K562 (cell line): ENCODE results near the gene ENOSF1. TPM values are rescaled to one million over a fixed set of nuclear protein-coding genes. Genes with fewer than 3 reads are reported as not detected.

Experiments used
- ATAC-seq: fragments of 200-7000 bp; cut with Tn5 transposase; 3 replicates; pipeline ENCODE4 v1.9.1; 2020; ENCODE audit warnings: moderate library complexity
- BruUV-seq: library from RNA; stranded (reverse); fragments of 400-500 nt; replicated peaks from 2 replicates; lab custom pipeline; 2021; lab: Mats Ljungman, UMichigan
- CTCF ChIA-PET: fragments of 300-600 bp; formaldehyde crosslinking; extraction: SDS; loops from one replicate; lab custom pipeline; 2021; ENCODE audit warnings: low intra/inter-chr PET ratio; lab: Yijun Ruan, JAX
- POLR2A ChIA-PET: fragments of 300-600, 350-650 bp; sonication (Branson Sonifier 250); formaldehyde crosslinking; extraction: SDS; loops from one replicate; lab custom pipeline; 2021; ENCODE audit warnings: antibody characterized with exemption, inconsistent platforms; lab: Yijun Ruan, JAX
- DNase-seq, 4 experiments: peaks; one replicate each; pipeline versions ENCODE4 v3.0.0 to v3.0.0-alpha.2; 2011 to 2018; ENCODE audit warnings: low spot score in 3 of 4, mixed read lengths in 3 of 4; ENCODE audit errors: extremely low read depth in 1 of 4
- FAIRE-seq: peaks from 2 replicates; lab custom pipeline; 2011; peaks lifted over from hg19 to GRCh38; lab: Jason Lieb, UNC
- H2AFZ ChIP-seq: 2 replicates; pipeline ENCODE4 v1.6.0; 2011; ENCODE audit warnings: low read depth, low read length, control low read depth, inconsistent platforms
- H3K27ac ChIP-seq: fragments of 200-600 bp; 3 replicates; pipeline ENCODE4 v1.8.0; 2011; ENCODE audit warnings: low read depth, mild to moderate bottlenecking, control low read depth, inconsistent platforms, low read length, moderate library complexity, mixed read lengths; ENCODE audit errors: extremely low read depth
- H3K27me3 ChIP-seq, 2 experiments: fragments of 300-600 bp in 1 of 2; 2 replicates in 1 of 2; 3 replicates in 1 of 2; pipeline versions ENCODE4 v1.6.0 to v1.8.0; 2011; ENCODE audit warnings: inconsistent platforms in 2 of 2, low read length in 2 of 2, mild to moderate bottlenecking in 1 of 2, mixed read lengths in 1 of 2, moderate library complexity in 1 of 2; ENCODE audit not compliant: control insufficient read depth in 2 of 2, insufficient read depth in 2 of 2
- H3K36me3 ChIP-seq: fragments of 300-600 bp; 3 replicates; pipeline ENCODE4 v1.8.0; 2011; ENCODE audit warnings: mild to moderate bottlenecking, low read length, inconsistent platforms; ENCODE audit not compliant: control insufficient read depth, insufficient read depth
- H3K4me1 ChIP-seq, 2 experiments: fragments of 200-600 bp in 1 of 2; replicated peaks in 1 of 2; 2 replicates in 1 of 2; 3 replicates in 1 of 2; pipeline versions ENCODE4 v1.5.1 to v1.8.0; 2011; ENCODE audit warnings: inconsistent platforms in 2 of 2, low read length in 2 of 2, mild to moderate bottlenecking in 1 of 2, mixed read lengths in 1 of 2, moderate library complexity in 1 of 2; ENCODE audit not compliant: control insufficient read depth in 2 of 2, insufficient read depth in 2 of 2
- H3K4me2 ChIP-seq: 2 replicates; pipeline ENCODE4 v1.6.1; 2011; ENCODE audit warnings: low read length, control low read depth, inconsistent platforms, mixed read lengths; ENCODE audit not compliant: insufficient read depth
- H3K4me3 ChIP-seq: fragments of 200-600 bp; sonication (generic), shearing (Covaris generic); 2 replicates; pipeline ENCODE4 v1.5.1; 2016; ENCODE audit warnings: control low read depth, inconsistent platforms
- H3K79me2 ChIP-seq: fragments of 200-600 bp; 3 replicates; pipeline ENCODE4 v1.8.0; 2011; ENCODE audit warnings: low read length, inconsistent platforms; ENCODE audit not compliant: control insufficient read depth, insufficient read depth
- H3K9ac ChIP-seq, 2 experiments: 2 replicates each; pipeline versions ENCODE4 v1.6.0 to v1.6.1; 2011; ENCODE audit warnings: low read depth in 2 of 2, low read length in 2 of 2, control low read depth in 1 of 2, inconsistent platforms in 1 of 2, mild to moderate bottlenecking in 1 of 2, mixed read lengths in 1 of 2; ENCODE audit not compliant: insufficient read depth in 1 of 2
- H3K9me1 ChIP-seq: one replicate; pipeline ENCODE4 v1.6.0; 2011; ENCODE audit warnings: inconsistent platforms, mild to moderate bottlenecking, low read length, moderate library complexity; ENCODE audit not compliant: control insufficient read depth, insufficient read depth
- H3K9me3 ChIP-seq: replicated peaks from 2 replicates; pipeline ENCODE4 v1.5.1; 2011; ENCODE audit warnings: low read depth, low read length, inconsistent platforms; ENCODE audit not compliant: control insufficient read depth, insufficient read depth
- H4K20me1 ChIP-seq: replicated peaks from 2 replicates; pipeline ENCODE4 v1.6.1; 2011; ENCODE audit warnings: low read length, inconsistent platforms, mixed read lengths; ENCODE audit not compliant: control insufficient read depth, insufficient read depth
- DDX20 ChIP-seq: fragments of 450-650 bp; IDR thresholded peaks from 2 replicates; pipeline ENCODE4 v1.6.1; 2016; ENCODE audit warnings: missing genetic modification characterization, low read depth, mild to moderate bottlenecking, missing compliant biosample characterization, moderate library complexity
- FOXA3 ChIP-seq, 2 experiments: fragments of 450-650 bp in 1 of 2; sonication (generic) in 1 of 2; formaldehyde crosslinking; IDR thresholded peaks in 1 of 2; conservative IDR thresholded peaks in 1 of 2; 2 replicates each; pipeline versions ENCODE4 v1.4.0 to v1.8.0; 2020 to 2022; ENCODE audit warnings: mild to moderate bottlenecking in 2 of 2, missing genetic modification reagents in 1 of 2
- FOXJ2 ChIP-seq: fragments of 200-800 bp; sonication (Bioruptor generic); IDR thresholded peaks from 2 replicates; pipeline ENCODE4 v1.6.1; 2016; ENCODE audit warnings: missing genetic modification characterization, missing compliant biosample characterization
- HDAC8 ChIP-seq: fragments of 450-650 bp; IDR thresholded peaks from 2 replicates; pipeline ENCODE4 v1.6.1; 2016; ENCODE audit warnings: mild to moderate bottlenecking, missing genetic modification characterization, moderate library complexity, missing compliant biosample characterization
- MEIS2 ChIP-seq: fragments of 450-650 bp; IDR thresholded peaks from 2 replicates; pipeline ENCODE4 v1.6.1; 2014; ENCODE audit warnings: mild to moderate bottlenecking; ENCODE audit not compliant: partially characterized antibody
- STAT5B ChIP-seq: fragments of 250-450 bp; sonication (Bioruptor Pico); IDR thresholded peaks from 2 replicates; pipeline ENCODE4 v1.8.0; 2021; ENCODE audit warnings: mild to moderate bottlenecking, inconsistent platforms
- ZFPM2 ChIP-seq: fragments of 250-450 bp; sonication (Bioruptor Pico); IDR thresholded peaks from 2 replicates; pipeline ENCODE4 v1.5.1; 2022; ENCODE audit warnings: mild to moderate bottlenecking
- WGBS: fragments of 100-300 bp; shearing (Covaris generic); methylation state at CpG from one replicate; pipeline ENCODE4 v1.1.6; 2016; ENCODE audit warnings: low coverage, mixed read lengths; ENCODE audit not compliant: insufficient coverage; ENCODE audit errors: missing lambda C conversion rate; 5-methylcytosine and 5-hydroxymethylcytosine counted together
- in situ Hi-C: fragments of 300-500 bp; cut with MboI; formaldehyde crosslinking; loops from 4 replicates; pipeline ENCODE4 v1.15.0; 2018; ENCODE audit warnings: inconsistent platforms, mixed read lengths
- intact Hi-C: fragments of 100-400 bp; cut with micrococcal nuclease; formaldehyde crosslinking; loops from 2 replicates; pipeline ENCODE4 v1.14.2; 2022
- polyA plus RNA-seq, 8 experiments: library from polyadenylated mRNA; depleted of rRNA in 4 of 8; stranded (reverse) in 5 of 8; unstranded in 3 of 8; fragments of >200 nt; fragmentation: Nextera tagmentation in 2 of 8; fragmentation: Illumina TruSeq in 1 of 8; extraction: Ambion mirVana in 2 of 8; extraction: Trizol in 1 of 8; gene quantifications; 2 replicates each; pipeline versions ENCODE4 v1.2.1 to v1.2.3, GENCODE V29; 2011 to 2014; ENCODE audit warnings: inconsistent platforms in 1 of 8, missing spikeins in 1 of 8
- total RNA-seq, 7 experiments: library from RNA; depleted of rRNA in 6 of 7; stranded (reverse); fragments of >200 nt in 6 of 7; fragmentation: Illumina TruSeq in 2 of 7; extraction: Trizol in 2 of 7; gene quantifications; 2 replicates each; pipeline versions ENCODE4 v1.2.1 to v1.2.3, GENCODE V29; 2011 to 2021; ENCODE audit warnings: low replicate concordance in 1 of 7
- TF ChIP-seq, protein P1 (sequence below): fragments of 200-800 bp; sonication (Bioruptor generic); IDR thresholded peaks from 2 replicates; pipeline ENCODE4 v1.6.1; 2017; ENCODE audit warnings: missing genetic modification characterization, missing compliant biosample characterization
- TF ChIP-seq, protein P2 (sequence below), 2 experiments: IDR thresholded peaks in 1 of 2; conservative IDR thresholded peaks in 1 of 2; 2 replicates each; pipeline ENCODE4 v1.6.1; 2016; ENCODE audit warnings: low read depth in 2 of 2, mild to moderate bottlenecking in 1 of 2, missing compliant biosample characterization in 1 of 2, missing genetic modification characterization in 1 of 2, moderate library complexity in 1 of 2

ENOSF1 gene
- total and polyA plus RNA-seq, 9 of the 15 experiments (the other 6 are each of a cell fraction or from before 2014, with no cell fraction given) = 15.5 to 66.4 (median 46.5) TPM

- ATAC-seq = no peak
- no peak overlapping the region for H3K27ac ChIP-seq
- no peaks in the 10 kb centered on the region; a peak in 1 of 5 replicates for H3K4me1 ChIP-seq
- H3K9ac ChIP-seq = no peak overlapping the region
- intact Hi-C loops = no loop called here
- POLR2A ChIA-PET = interaction anchor here (0.6 to 1.2 kb wide), 3 partner anchors 10 to 130 kb away, joined by 3 to 4 read pairs (median 3); no protein-coding TSS in a partner anchor
- no peak overlapping the region for H3K4me3 ChIP-seq
- in situ Hi-C loops = no loop called here
- TF ChIP-seq DDX20 (tag) = no peak
- TF ChIP-seq, protein P1, sequence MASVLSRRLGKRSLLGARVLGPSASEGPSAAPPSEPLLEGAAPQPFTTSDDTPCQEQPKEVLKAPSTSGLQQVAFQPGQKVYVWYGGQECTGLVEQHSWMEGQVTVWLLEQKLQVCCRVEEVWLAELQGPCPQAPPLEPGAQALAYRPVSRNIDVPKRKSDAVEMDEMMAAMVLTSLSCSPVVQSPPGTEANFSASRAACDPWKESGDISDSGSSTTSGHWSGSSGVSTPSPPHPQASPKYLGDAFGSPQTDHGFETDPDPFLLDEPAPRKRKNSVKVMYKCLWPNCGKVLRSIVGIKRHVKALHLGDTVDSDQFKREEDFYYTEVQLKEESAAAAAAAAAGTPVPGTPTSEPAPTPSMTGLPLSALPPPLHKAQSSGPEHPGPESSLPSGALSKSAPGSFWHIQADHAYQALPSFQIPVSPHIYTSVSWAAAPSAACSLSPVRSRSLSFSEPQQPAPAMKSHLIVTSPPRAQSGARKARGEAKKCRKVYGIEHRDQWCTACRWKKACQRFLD = no peak
- TF ChIP-seq, all 486 proteins: peak for 0
- FAIRE-seq = no peak
- Histone ChIP-seq H3K4me2 (no peak overlapping the region), H3K36me3 (peaks cover 74% of the 10 kb centered on the region), H3K79me2 (peaks cover 65% of the 10 kb centered on the region), H2AFZ (no peak overlapping the region), H3K27me3 (no peaks in the 10 kb centered on the region), H3K9me3 (no peaks in the 10 kb centered on the region), H4K20me1 (peaks cover 11% of the 10 kb centered on the region; the same call in 1 of the 2 replicates), H3K9me1 (no peaks in the 10 kb centered on the region)
- 100% methylated on average over 1 of the region's 1 CpG for WGBS
- BruUV-seq = no TSS peak
- CTCF ChIA-PET = no interaction called here
- no peak for DNase-seq
These were observed 42.2 kb upstream of the ENOSF1 start for GRCh38 chr18:754656-755055.

DNA sequence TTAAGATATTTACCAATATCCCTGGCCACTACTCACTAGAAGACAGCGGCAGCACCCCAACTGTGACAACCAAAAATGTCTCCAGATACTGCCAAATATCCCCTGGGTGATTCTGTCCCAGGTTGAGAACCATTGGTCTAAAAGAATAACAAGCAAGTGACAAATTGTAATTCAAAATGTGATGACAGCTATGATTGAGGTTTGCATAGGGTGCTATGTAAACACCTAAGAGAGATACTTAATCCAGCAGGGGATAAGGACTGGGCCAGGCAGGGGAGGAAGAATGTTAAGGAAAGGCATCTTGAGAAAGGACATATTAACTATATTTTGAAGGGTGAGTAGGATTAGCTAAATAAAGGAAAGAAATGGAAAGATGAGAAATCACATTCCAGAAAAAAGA is 38.0 kb upstream of the ENOSF1 start:
- in situ Hi-C loops = no loop called here

More for the DNA sequence above, 38.0 kb upstream of the ENOSF1 start:
- DNase-seq (no peak), ATAC-seq (0 out of 3 replicates have a peak, but pooled peaks have one; percentile 24), FAIRE-seq (no peak)
- POLR2A ChIA-PET = no interaction called here
- intact Hi-C loops = no loop called here
- Histone ChIP-seq H3K4me3 (no peak overlapping the region), H3K27me3 (no peaks in the 10 kb centered on the region), H2AFZ (no peak overlapping the region), H3K4me2 (no peak overlapping the region), H3K36me3 (peaks cover 97% of the 10 kb centered on the region), H3K4me1 (no peaks in the 10 kb centered on the region), H3K9ac (no peak overlapping the region), H3K79me2 (peaks cover 29% of the 10 kb centered on the region), H4K20me1 (peaks cover 7% of the 10 kb centered on the region; the same call in 1 of the 2 replicates), H3K9me3 (no peaks in the 10 kb centered on the region), H3K9me1 (no peaks in the 10 kb centered on the region), H3K27ac (no peak overlapping the region)
- CTCF ChIA-PET = no interaction called here
- BruUV-seq = no TSS peak
- WGBS = 100% methylated on average over 1 of the region's 1 CpG
- TF ChIP-seq, protein P2, sequence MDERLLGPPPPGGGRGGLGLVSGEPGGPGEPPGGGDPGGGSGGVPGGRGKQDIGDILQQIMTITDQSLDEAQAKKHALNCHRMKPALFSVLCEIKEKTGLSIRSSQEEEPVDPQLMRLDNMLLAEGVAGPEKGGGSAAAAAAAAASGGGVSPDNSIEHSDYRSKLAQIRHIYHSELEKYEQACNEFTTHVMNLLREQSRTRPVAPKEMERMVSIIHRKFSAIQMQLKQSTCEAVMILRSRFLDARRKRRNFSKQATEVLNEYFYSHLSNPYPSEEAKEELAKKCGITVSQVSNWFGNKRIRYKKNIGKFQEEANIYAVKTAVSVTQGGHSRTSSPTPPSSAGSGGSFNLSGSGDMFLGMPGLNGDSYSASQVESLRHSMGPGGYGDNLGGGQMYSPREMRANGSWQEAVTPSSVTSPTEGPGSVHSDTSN (CRISPR knock-in tag; IDR thresholded peaks at IDR 0.05; ENCODE audit: low read depth) = no peak
- TF ChIP-seq, protein P2 (tag; conservative IDR thresholded peaks at IDR 0.05; ENCODE audit: low read depth) = peak; percentile 90
- TF ChIP-seq MEIS2 (peak; percentile 89), FOXA3 (CRISPR knock-in tag; conservative IDR thresholded peaks at IDR 0.05 in 1 of 2, IDR thresholded peaks at IDR 0.05 in 1 of 2) (peak in 1 of 2 experiments; percentile 95; a peak in 2 of 4 replicates), HDAC8 (no peak), ZFPM2 (CRISPR knock-in tag) (no peak), FOXJ2 (0 out of 2 replicates have a peak, but pooled peaks have one; percentile 17), STAT5B (no peak)
